ENCODE measurements around the gene GALNT18.

The GALNT18 gene

DNA sequence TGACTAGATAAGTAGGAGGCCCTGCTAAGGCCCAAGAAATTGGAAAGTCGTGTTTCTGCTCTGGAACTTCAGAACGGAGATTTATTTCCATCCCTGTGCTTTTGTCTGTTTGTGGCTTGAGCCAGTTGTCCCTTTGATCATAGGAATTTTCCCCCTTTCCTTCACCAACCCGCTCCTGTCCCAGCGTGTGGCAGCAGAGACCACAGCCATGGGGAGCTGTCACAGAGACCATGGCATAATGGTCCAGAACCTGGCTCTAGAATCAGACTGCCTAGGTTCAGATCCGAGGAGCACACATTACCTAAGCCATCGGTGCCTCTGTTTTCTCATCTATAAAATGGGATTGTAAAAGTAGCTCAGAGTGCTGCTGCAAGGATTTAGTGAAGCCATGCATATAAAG lies 128.1 kb downstream of the GALNT18 start:
- DNase-seq: no peak

DNA sequence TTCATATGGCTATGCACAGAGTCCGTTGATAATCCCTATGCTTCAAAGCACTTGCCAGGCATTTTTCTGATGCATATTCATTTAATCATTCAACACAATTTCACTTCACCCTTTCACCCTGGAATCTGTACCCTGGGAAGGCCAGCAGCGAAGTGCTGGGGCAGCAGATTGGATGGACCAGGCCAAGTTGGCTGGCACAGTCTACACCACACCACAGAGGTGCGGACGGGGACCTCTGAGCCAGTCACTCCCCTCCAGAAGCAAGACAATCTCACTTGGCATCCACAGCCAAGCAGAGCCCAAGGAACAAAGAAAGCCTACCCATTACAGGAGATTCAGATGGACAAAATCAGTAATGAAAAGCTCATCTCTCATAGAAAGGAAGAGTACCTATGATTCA lies 130.2 kb downstream of the GALNT18 start:
- DNase-seq: no peak

- DNase-seq: no peak
Measured at GRCh38 chr11:11491014-11491413, 130.8 kb downstream of the GALNT18 start.

DNA sequence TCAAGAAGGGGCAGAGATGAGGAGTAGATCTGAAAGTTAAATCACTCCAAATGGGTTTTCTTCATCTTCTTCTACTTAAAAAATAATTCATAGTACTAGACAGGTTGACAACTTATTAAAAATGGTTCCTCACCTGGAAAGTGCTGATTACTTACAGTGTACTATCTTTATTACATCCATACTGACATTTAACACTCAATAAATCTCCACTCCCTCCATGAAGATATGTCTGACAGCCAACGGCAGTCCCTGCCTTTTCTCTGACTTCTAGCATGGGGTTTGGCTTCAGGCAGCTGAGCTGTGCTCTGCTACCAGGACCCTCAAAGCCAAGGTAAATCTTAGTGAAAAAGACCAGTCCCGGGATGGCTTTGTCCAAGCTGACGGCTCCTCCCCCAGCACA lies 135.4 kb downstream of the GALNT18 start:
- no peak for DNase-seq

GRCh38 chr11:11486002-11486401 lies 135.8 kb downstream of the GALNT18 start:
- DNase-seq: no peak

GRCh38 chr11:11483627-11484026 lies 138.2 kb downstream of the GALNT18 start:
- no peak for DNase-seq

GRCh38 chr11:11482730-11483129 lies 139.1 kb downstream of the GALNT18 start:
- no peak for DNase-seq

DNA sequence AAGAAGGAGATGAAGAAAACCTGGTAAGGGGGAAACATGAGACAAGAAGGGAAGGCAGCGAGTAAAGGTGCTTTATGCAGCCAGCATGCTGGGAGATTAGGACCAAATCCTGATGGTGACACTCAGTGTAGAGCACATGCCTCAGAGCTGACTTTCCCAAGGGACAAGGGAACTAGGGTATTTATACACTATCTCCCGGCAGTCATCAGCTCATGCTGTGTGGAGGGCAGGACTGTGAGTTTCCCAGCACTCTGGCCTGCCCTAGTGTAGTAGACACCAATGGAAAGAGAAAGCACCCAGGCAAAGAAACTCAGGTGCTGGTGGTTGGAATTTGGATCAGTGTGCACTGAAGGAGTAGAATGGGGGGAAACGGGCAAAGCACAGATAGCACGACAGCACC lies 140.4 kb downstream of the GALNT18 start:
- DNase-seq: no peak

GRCh38 chr11:11480971-11481370 lies 140.8 kb downstream of the GALNT18 start:
- no peak for DNase-seq

DNA sequence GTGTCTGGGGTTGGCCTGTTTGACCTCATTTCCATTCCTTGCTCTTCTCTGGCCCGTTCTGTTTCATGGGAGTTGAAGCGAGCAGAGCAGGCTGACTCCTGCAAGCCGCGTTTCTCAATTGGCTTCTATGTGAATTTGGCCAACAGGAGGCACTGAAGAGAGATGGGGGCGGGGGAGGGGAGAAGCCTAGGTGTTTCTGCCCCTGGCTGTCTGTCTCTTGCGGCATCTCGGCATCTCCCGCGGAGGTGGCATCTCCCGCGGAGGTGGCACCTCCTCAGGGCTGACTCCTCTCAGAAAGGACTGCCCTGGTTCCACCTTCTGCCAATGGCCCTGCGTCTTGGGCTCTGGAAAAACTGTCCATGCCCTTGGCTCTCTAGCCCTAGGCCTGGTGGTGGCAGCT lies 143.1 kb downstream of the GALNT18 start:
- DNase-seq: no peak

DNA sequence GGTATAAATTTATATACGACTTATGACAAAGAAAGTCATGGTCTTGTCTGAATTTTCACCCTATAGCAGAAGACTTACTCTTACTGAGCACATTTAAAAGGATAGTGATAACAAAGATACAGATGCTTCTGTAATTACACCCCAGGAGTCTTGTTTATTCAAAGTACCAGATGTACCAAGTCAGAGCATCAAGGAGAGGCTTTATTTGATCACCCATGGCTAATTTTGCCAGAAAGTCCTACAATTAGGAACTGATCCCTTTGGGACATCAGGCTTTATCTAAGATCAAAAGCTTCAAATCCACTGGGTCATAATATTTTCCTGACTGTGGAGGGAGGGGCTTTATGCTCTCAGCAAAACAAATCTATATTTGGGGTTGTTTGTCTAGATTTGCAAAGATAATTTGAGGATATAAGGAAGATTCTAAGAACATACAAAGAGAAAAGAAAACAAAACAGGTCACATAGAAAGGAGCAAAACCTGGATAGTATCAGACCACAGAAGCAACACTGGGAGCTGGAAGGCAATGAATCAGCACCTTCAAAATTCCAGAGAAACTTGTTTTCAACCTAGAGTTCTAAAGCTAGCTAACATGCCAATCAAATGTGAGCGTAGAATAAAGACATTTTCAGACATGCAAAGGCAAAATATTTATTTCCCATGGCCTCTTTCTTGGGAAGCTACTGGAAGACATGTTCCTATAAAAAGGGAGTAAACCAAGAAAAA lies 143.9 kb downstream of the GALNT18 start:
- DNase-seq: no peak

DNA sequence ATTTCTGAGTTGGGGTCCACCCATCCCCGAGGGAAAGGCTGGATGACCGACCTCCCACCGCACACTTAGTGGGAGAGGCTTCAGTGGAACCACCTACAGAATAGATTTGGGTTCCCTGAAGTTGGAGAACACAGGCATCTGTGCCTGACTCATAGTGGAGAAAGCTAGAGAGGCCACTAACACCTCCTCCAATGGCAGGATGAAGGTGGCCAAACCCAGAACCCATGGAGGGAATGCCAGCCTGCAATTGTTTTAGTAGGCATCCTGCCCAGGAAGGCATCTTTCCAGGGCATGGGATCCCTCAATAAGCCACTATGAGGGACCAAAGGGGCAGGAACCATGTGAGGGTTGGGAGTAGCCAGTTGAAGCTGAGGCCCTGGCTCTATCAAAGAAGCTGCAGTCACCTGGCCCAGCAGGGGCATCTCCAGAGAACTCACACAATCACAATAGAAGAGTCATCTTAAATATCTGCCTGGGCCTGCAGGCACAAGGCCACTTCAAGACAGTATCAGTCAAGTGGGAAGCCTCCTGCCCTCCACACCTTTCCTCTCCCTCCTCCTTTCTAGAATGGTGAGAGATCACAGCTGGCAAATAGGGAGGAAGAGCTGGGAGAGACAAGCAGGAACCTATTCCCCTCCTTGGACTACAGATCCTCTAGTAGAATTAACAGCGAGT lies 144.7 kb downstream of the GALNT18 start:
- no peak for DNase-seq

- DNase-seq: no peak
Measured at GRCh38 chr11:11476499-11476898, 145.3 kb downstream of the GALNT18 start.

DNA sequence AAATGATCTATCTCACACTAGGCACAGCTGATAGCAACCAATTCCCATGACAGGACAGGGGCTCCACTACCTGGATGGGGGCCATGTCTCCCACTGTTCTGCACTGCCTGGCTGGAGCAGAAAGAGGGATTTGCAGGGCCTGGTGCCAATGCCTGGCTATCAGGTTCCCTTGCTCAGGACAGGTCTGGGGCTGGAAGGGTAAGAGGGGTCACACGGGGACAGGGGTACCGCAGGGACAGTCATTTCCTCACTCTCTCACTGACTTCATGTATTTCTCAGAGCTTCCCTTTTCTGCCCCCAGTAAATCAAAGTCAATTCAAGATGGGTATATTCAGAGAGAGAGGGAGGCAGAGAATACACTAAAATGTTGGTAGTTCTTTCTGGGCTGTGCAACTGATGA lies 149.7 kb downstream of the GALNT18 start:
- DNase-seq: no peak

DNA sequence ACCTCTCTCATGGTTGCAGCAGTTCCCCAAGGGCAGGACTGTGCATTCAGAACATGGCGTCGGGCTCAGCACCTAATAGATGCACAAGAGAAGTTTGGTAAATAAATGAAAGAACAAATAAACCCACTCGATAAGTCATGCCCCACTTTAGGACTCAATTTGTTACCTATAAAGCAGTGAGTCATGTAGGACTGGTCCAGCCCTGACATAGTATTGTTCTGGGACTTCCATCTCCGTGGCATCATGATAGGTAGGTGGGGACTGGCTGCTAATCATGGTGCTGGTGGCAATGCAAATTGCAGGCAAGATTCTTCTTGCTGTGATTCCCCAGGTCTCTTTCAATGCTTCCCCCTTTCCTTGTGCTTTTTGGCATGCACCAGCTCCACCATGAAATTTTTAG lies 150.6 kb downstream of the GALNT18 start:
- DNase-seq: no peak

- DNase-seq: no peak
Measured at GRCh38 chr11:11468954-11469353, 152.9 kb downstream of the GALNT18 start.

DNA sequence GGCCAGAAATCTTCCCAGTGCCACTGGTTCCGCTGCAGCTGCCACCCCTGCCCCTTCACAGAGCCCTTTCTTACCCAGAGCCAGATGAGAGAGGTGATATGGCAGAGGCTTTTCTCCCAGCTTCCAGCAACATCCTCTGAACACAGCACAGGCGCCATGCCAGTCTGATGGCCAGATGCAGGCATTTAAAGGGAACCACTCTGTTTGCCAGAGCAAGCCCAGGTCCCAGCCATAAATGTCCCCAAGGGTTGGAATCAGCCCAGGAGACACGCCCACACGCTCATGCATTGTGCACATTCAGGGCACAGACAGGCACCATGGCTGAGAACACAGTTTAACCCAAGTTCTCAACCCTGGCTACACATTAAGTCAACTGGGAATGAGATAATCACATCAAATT lies 154.5 kb downstream of the GALNT18 start:
- no peak for DNase-seq

- DNase-seq: no peak
Measured at GRCh38 chr11:11464555-11464954, 157.2 kb downstream of the GALNT18 start.

DNA sequence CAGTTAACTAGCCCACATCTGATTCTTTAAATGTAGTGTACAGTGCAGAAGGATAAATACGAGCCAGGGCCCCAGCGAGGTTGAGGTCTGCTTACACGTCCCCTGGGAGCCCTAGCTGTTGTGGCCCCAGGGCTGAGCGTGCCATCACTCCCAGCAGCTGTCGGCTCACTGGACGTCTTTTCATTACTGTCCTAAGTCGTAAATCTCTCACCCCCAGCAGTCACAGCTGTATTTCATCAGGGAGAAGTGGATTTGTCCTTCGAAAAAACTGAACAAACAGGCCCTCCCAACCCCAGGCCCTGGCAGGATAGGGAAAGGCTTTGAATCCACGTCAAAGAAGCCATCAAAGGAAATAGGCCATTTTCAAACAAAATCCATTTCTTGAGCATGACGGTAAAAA lies 158.4 kb downstream of the GALNT18 start:
- DNase-seq: no peak

DNA sequence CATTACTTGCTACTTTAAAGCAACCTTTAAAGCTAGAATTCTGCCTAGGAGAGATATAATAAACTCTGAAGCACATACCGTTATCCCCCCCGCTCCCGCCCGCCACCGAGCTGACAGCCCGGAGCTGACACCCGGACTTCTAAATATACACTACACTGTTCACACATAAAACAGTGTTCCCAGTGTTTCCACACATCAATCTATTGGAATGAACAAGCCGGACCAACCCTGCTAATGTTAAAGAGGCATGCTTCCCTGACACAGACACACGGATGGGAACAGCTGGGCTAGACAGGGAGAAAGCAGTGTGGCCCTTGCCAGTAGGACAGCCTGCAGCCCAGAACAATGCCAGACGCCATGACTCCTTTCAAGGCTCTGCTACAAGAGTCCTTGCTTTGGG lies 160.3 kb downstream of the GALNT18 start:
- no peak for DNase-seq

DNA sequence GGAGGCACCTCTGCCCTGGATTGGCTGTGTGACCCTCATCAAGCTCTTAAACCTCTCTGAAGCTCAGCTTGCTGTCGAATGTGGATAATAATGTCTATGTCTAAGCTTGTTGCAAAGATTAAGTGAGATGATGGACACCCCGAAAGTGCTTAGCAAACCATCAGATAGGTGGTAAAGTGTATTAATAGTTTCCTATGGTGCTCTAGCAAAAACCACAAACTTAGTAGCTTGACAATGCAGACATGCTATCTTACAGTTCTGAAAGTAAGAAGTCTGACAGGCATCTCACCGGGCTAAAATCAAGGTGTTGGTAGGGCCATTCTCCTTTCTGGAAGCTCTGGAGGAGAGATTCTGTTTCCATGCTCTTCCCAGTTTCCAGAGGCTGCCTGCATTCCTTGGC lies 162.2 kb downstream of the GALNT18 start:
- DNase-seq: no peak

DNA sequence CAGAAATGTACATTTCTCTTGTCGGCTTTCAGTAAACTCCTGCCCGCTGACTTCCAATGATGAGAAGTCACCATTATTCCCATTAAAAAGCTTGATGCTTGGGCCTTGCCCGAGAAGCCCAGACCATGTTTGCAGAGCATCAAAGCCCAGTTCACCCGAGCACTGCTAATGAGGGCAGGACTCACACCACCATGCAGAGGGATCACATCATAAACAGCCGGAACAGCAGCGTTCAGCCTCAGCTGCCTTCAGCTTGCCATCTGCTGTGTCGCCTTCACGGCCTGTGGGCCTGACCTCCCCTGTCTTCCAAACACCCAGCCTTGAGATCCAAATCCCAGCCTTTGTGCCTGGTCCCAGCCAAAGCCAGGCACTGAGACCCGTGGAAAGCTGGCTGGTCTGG lies 163.3 kb downstream of the GALNT18 start:
- no peak for DNase-seq

DNA sequence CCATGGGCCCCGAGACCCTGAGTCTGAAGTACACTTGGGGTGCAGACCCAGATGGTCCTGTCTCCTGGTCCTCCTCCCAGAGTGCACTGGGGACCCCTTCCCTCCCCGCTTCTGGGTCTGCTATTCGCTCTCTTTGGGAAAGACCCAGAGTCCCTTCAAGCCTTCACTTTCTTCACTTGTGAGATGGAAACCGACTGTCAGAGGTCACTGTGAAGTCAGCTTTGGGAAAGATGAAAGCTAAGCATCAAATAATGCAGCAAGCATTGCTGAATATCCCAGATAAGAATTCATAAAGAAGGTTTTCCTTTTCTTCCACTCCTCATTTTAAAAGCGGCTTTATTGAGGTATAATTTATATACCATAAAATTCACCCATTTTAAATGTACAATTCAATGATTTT lies 163.8 kb downstream of the GALNT18 start:
- DNase-seq: no peak

GRCh38 chr11:11456866-11457265 lies 164.9 kb downstream of the GALNT18 start:
- no peak for DNase-seq

- no peak for DNase-seq
Measured at GRCh38 chr11:11454671-11455223, 167.1 kb downstream of the GALNT18 start.

Measured in GOT3 (cell line).